Left ventricle myocardium inferior (tissue), 1 donor: ENCODE measurements around the gene CACNA1C. TPM values are rescaled to one million over a fixed set of nuclear protein-coding genes. Genes with fewer than 3 reads are reported as not detected.
A peak's percentile ranks its signal among the peaks of the same experiment; 100 is the strongest.
"Not testable (repeated sequence)": the region's sequence is repeated elsewhere in the genome, so short reads cannot be mapped to it uniquely, and the experiment has no call there.

Experiments used
- DNase-seq: peaks from one replicate; pipeline ENCODE4 v3.0.0-alpha.2; 2020
- H3K27ac ChIP-seq: fragments of 200-600 bp; replicated peaks from 2 replicates; pipeline ENCODE4 v1.8.0; 2021
- H3K27me3 ChIP-seq: fragments of 200-600 bp; 2 replicates; pipeline ENCODE4 v1.8.0; 2021; ENCODE audit warnings: low read depth
- H3K36me3 ChIP-seq: fragments of 200-600 bp; 2 replicates; pipeline ENCODE4 v1.8.0; 2021
- H3K4me1 ChIP-seq: fragments of 200-600 bp; 2 replicates; pipeline ENCODE4 v1.8.0; 2021
- H3K4me3 ChIP-seq: fragments of 200-600 bp; 2 replicates; pipeline ENCODE4 v1.8.0; 2021; ENCODE audit warnings: mild to moderate bottlenecking, moderate library complexity
- H3K9me3 ChIP-seq: fragments of 200-600 bp; replicated peaks from 2 replicates; pipeline ENCODE4 v1.8.0; 2021
- CTCF ChIP-seq: fragments of 200-600 bp; IDR thresholded peaks from 2 replicates; pipeline ENCODE4 v1.8.0; 2021; ENCODE audit warnings: antibody characterized with exemption, mild to moderate bottlenecking, borderline replicate concordance
- intact Hi-C: fragments of 100-400 bp; cut with micrococcal nuclease; formaldehyde crosslinking; loops from one replicate; pipeline ENCODE4 v1.11.0; 2022
- total RNA-seq: library from RNA; stranded (reverse); fragmentation: NEBNext Ultra II Directional; extraction: Animal tissue kit (Norgen Biotek cat#: 25700); gene quantifications from one replicate; pipeline ENCODE4 v1.2.1, GENCODE V29; 2021
- donor health status: DM: no; HTN: yes; CAD: no; lungs with severe emphysema.

The CACNA1C gene
- total RNA-seq, 1 donor from 2014 or later: 137 TPM

DNA sequence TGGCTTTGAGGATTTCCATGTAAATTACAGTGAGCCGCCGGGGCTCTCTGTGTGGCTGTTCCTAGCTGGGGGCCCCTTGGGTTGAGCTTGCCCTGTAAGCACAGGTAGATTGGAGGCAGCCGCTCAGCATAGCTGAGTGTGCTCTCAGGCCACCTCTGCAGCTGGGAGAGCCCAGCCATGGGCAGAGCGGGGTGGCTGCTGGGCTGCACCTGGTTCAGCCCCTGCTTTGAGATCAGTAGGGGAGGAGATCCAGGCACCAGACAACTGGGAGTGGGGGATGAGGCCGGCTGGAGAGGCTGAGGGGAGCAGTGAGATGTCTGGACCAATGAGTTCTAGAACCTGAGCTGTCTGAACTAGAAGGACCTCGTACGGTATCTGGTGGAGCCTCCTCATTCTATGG lies 44.8 kb downstream of the CACNA1C start:
- Histone ChIP-seq H3K27ac (peak overlapping the region; percentile 81), H3K4me1 (peaks cover 80% of the 10 kb centered on the region), H3K36me3 (no peaks in the 10 kb centered on the region), H3K4me3 (no peak overlapping the region), H3K9me3 (peaks cover 3% of the 10 kb centered on the region), H3K27me3 (no peaks in the 10 kb centered on the region)
- no peak for DNase-seq
- TF ChIP-seq CTCF: no peak
- intact Hi-C loops: no loop called here

DNA sequence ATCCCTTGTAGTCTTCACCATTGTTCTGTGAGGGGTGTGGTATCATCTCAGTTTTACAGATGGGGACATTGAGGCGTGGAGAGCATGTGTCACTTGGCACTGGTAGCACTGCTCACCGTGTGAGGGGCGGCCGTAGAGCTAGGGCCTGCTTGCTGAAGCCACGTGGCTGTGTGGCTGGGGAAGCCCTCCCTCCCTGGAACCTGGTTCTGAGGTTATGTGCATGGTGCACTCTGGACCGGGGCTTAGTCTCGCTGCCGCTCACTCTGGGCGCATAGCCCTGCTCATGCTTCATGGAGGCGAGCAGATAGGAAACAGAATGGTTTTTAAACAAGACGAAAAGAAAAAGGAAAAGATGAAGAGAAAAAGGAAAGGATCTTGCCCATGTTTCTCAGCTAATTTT lies 46.1 kb downstream of the CACNA1C start:
- Histone ChIP-seq H3K4me1 (peaks cover 68% of the 10 kb centered on the region), H3K27me3 (no peaks in the 10 kb centered on the region), H3K9me3 (peaks cover 5% of the 10 kb centered on the region), H3K4me3 (no peak overlapping the region), H3K27ac (peak overlapping the region; percentile 45), H3K36me3 (no peaks in the 10 kb centered on the region)
- DNase-seq: no peak
- TF ChIP-seq CTCF: no peak
- intact Hi-C loops: no loop called here

GRCh38 chr12:2099595-2099994 lies 46.8 kb downstream of the CACNA1C start:
- TF ChIP-seq CTCF: no peak
- Histone ChIP-seq H3K36me3 (no peaks in the 10 kb centered on the region), H3K27me3 (no peaks in the 10 kb centered on the region), H3K27ac (peak overlapping the region; percentile 45), H3K4me1 (peaks cover 62% of the 10 kb centered on the region), H3K9me3 (peaks cover 5% of the 10 kb centered on the region), H3K4me3 (no peak overlapping the region)
- intact Hi-C loops: no loop called here
- DNase-seq: no peak

DNA sequence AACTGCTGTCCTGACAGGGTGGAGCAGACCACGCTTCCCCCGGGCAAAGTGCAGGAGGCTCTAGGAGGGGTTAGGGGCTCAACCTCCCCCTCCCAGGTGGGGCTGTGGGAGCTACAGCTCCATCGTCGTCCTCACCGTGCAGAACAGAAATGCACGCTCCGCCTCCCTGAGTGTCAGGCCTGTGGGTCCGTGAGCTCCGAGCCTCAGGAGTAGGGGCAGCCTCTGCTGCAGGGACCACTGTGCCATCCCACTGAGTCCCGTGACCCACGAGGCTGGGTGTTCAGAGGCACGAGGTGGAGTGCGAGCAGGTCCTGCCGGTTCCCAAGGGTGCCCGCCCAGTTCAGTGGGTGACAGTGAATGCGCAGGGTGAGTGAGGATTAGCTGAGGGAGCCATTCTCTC lies 48.6 kb downstream of the CACNA1C start:
- no peak for DNase-seq
- H3K4me1 ChIP-seq: peaks cover 54% of the 10 kb centered on the region
- no peak overlapping the region for H3K4me3 ChIP-seq
- TF ChIP-seq CTCF: no peak
- H3K27me3 ChIP-seq: no peaks in the 10 kb centered on the region
- peak overlapping the region; percentile 45 for H3K27ac ChIP-seq
- no peaks in the 10 kb centered on the region for H3K36me3 ChIP-seq
- H3K9me3 ChIP-seq: peaks cover 5% of the 10 kb centered on the region
- intact Hi-C loops: no loop called here

GRCh38 chr12:2101771-2102170 lies 49.0 kb downstream of the CACNA1C start:
- intact Hi-C loops: no loop called here
- Histone ChIP-seq H3K27me3 (no peaks in the 10 kb centered on the region), H3K36me3 (no peaks in the 10 kb centered on the region), H3K4me3 (no peak overlapping the region), H3K4me1 (peaks cover 52% of the 10 kb centered on the region), H3K9me3 (peaks cover 5% of the 10 kb centered on the region), H3K27ac (peak overlapping the region; percentile 45)
- no peak for DNase-seq
- TF ChIP-seq CTCF: no peak

GRCh38 chr12:2102736-2103135 lies 49.9 kb downstream of the CACNA1C start:
- H3K27ac ChIP-seq, H3K36me3 ChIP-seq, H3K9me3 ChIP-seq, H3K4me3 ChIP-seq, H3K27me3 ChIP-seq, DNase-seq, intact Hi-C loops: not testable (repeated sequence)
- H3K4me1 ChIP-seq: peaks cover 47% of the 10 kb centered on the region

- Histone ChIP-seq H3K4me1 (peaks cover 47% of the 10 kb centered on the region), H3K27ac (peak overlapping the region; percentile 29)
- H3K4me3 ChIP-seq, intact Hi-C loops, H3K36me3 ChIP-seq, DNase-seq, H3K9me3 ChIP-seq, H3K27me3 ChIP-seq: not testable (repeated sequence)
Observed at GRCh38 chr12:2105387-2105786, 52.6 kb downstream of the CACNA1C start.
